22Rv1 (cell line): ENCODE results near the gene TMEM135.

ENCODE experiments used
- ZFX ChIP-seq: fragments of 450-650 bp; IDR thresholded peaks from 2 replicates; pipeline ENCODE4 v1.6.1; 2017; ENCODE audit warnings: antibody characterized with exemption, borderline replicate concordance
- TF ChIP-seq, protein P1 (sequence below): fragments of 450-650 bp; IDR thresholded peaks from 2 replicates; pipeline ENCODE4 v1.5.1; 2017; ENCODE audit warnings: mild to moderate bottlenecking

DNA sequence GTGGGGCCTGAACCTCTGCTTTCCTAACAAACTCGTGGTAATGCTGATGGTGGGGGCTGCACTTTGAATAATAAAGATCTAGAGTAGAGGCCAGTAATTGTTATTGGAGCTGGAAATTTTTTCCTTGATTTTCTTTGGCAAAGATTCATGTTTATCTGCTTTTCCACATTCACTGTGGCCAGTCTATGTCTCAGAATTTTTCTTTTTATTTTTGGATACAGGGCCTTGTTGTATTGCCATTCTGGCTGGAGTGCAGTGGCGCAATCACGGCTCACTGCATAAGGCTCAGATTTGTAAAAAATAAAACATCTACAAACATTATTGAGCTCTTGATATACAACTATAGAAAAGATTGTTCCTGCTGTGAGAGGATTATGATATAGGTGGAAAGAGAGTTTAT lies 1.6 kb downstream of the TMEM135 start:
- TF ChIP-seq, protein P1, sequence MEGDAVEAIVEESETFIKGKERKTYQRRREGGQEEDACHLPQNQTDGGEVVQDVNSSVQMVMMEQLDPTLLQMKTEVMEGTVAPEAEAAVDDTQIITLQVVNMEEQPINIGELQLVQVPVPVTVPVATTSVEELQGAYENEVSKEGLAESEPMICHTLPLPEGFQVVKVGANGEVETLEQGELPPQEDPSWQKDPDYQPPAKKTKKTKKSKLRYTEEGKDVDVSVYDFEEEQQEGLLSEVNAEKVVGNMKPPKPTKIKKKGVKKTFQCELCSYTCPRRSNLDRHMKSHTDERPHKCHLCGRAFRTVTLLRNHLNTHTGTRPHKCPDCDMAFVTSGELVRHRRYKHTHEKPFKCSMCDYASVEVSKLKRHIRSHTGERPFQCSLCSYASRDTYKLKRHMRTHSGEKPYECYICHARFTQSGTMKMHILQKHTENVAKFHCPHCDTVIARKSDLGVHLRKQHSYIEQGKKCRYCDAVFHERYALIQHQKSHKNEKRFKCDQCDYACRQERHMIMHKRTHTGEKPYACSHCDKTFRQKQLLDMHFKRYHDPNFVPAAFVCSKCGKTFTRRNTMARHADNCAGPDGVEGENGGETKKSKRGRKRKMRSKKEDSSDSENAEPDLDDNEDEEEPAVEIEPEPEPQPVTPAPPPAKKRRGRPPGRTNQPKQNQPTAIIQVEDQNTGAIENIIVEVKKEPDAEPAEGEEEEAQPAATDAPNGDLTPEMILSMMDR, result no peak
- no peak for TF ChIP-seq ZFX
